Epithelial cell of proximal tubule (primary cell): ENCODE results near the gene ARHGEF1. TPM values are rescaled to one million over a fixed set of nuclear protein-coding genes. Genes with fewer than 3 reads are reported as not detected.
A peak's percentile ranks its signal among the peaks of the same experiment; 100 is the strongest.

ENCODE experiments used
- DNase-seq: peaks from one replicate; pipeline ENCODE4 v3.0.0-alpha.2; 2011; ENCODE audit warnings: low read depth
- H3K4me3 ChIP-seq: 2 replicates; pipeline ENCODE4 v1.5.1; 2011; ENCODE audit warnings: low read depth, mild to moderate bottlenecking, low read length
- CTCF ChIP-seq: conservative IDR thresholded peaks from 2 replicates; pipeline ENCODE4 v1.5.1; 2012; ENCODE audit warnings: low read depth, mild to moderate bottlenecking, low read length
- total RNA-seq: library from RNA; depleted of rRNA; stranded (reverse); fragments of >200 nt; gene quantifications from 2 replicates; pipeline ENCODE4 v1.2.3, GENCODE V29; 2015

The ARHGEF1 gene
- total RNA-seq, 1 donor from 2014 or later, result 65.9 TPM

GRCh38 chr19:41928754-41929535 lies 46.0 kb downstream of the ARHGEF1 start:
- DNase-seq, result no peak
- H3K4me3 ChIP-seq, result no peak overlapping the region
- no peak for TF ChIP-seq CTCF

- TF ChIP-seq CTCF, result no peak
- H3K4me3 ChIP-seq, result no peak overlapping the region
- no peak for DNase-seq
Measured at GRCh38 chr19:41929536-41930071, 46.6 kb downstream of the ARHGEF1 start.

- DNase-seq, result no peak
Measured at GRCh38 chr19:41930322-41930722, 47.3 kb downstream of the ARHGEF1 start.

GRCh38 chr19:41930926-41931592 lies 48.1 kb downstream of the ARHGEF1 start:
- TF ChIP-seq CTCF, result peak; percentile 43
- no peak for DNase-seq
- no peak overlapping the region for H3K4me3 ChIP-seq

More at GRCh38 chr19:41930322-41930722, 47.3 kb downstream of the ARHGEF1 start:
- no peak for TF ChIP-seq CTCF
- no peak overlapping the region for H3K4me3 ChIP-seq

GRCh38 chr19:41932259-41932719 lies 49.3 kb downstream of the ARHGEF1 start:
- no peak overlapping the region for H3K4me3 ChIP-seq
- no peak for DNase-seq
- no peak for TF ChIP-seq CTCF

GRCh38 chr19:41932720-41933332 lies 49.8 kb downstream of the ARHGEF1 start:
- no peak overlapping the region for H3K4me3 ChIP-seq
- DNase-seq, result no peak
- no peak for TF ChIP-seq CTCF
